ENCODE results near the gene USB1.
"Not testable (repeated sequence)": the region's sequence is repeated elsewhere in the genome, so short reads cannot be mapped to it uniquely, and the experiment has no call there.

The USB1 gene

DNA sequence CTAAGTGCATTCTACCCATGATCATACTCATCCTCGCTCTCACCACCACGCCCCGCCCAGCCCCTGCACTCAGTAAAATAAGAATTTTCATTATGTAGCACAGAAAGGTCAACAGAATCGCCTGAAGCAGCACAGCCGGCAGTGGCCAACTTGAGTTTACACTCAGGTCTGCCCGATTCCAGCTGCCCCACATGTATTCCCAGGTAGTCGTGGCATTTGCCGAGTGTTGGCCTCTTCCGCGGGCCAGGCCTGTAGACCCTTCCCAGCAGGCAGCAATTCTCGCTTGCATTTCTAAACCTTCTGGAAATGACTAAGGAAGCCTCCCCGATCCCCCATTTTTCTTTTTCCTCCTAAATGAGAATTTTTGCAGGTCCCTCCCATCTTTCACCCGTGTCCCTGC is 30.9 kb upstream of the USB1 start:
- DNase-seq: no peak

DNA sequence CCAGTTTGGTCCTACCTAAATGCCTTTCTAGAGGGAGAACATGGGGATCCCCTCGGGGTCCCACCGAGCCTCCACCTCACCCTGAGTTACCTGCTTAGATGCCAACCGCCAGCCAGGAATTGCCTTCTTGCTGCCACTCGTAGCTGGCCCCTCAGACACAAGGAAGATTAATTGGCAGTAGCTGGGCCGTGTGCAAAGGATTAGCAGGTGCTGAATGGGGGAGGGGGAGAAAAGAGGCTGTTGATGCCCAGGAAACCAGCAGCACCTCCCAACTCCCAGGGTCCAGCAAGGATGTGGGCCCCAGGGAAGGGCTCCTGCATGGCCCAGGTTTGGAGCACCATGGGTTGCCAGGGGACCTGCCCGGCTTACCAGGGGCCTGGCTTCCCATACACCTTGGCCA is 30.2 kb upstream of the USB1 start, which contains the start of gene CNGB1:
TSS of gene CNGB1 (minus strand) at position 159 of the 400 bp plus-strand sequence. CDS start 3,842 bp downstream, outside the sequence.
- DNase-seq: no peak

DNA sequence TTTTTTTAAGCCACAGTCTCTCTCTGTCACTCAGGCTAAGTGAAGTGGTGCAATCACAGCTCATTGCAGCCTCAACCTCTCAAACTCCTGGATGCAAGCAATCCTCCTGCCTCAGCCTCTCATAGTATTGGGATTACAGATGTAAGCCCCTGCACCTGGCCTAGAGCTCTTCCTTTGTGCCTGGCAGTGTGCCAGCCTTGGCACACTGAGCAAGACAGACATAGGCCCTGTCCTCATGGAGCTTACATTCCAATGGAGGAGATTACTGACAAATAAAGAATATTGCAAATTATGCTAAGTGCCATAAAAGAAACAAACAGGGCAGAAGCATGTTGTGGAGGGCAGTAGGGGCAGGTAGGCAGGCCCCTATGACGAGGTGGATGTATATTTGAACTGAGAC is 29.4 kb upstream of the USB1 start:
- DNase-seq: no peak

DNA sequence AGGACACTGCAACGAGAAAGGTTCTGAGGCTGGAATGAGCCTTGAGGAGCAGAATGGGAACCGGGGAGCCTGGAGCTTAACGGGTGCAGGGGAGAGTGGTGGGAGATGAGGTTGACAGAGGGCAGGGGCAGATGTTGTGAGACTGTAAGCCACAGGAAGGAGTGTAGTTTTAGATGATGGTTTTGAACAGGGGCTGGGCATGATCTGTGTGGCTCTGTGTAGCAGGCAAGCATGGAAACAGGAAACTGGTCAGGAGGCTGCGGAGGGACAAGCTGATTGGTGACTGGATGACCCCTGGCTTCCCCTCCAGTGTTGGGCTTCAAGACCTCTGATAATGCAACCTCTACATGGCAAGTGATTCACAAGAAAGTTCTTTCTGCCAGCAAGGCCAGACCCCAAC is 28.9 kb upstream of the USB1 start:
- no peak for DNase-seq

DNA sequence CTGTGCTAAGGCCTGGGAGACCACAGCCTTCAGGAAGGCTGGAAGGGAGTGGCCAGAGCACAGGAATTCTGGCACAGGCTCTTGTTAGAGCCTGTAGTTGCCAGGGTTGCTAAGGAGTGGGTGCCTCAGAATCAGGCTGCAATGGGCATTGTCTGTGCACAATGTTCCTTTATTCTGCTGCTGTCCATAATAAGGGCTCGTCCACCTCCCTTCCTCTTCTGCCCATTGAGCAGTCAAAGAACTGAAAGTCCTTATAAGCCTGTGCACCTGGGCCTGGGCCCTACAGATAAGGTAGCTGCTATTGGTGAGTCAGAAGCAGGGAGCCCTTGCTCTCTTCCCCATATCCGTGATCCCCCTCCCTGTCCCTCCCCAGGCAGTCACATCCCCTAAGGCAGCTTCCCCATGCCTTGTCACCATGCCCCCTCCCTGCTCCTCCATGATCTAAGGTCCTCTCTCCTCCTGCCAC is 24.8 kb upstream of the USB1 start:
- DNase-seq: no peak

DNA sequence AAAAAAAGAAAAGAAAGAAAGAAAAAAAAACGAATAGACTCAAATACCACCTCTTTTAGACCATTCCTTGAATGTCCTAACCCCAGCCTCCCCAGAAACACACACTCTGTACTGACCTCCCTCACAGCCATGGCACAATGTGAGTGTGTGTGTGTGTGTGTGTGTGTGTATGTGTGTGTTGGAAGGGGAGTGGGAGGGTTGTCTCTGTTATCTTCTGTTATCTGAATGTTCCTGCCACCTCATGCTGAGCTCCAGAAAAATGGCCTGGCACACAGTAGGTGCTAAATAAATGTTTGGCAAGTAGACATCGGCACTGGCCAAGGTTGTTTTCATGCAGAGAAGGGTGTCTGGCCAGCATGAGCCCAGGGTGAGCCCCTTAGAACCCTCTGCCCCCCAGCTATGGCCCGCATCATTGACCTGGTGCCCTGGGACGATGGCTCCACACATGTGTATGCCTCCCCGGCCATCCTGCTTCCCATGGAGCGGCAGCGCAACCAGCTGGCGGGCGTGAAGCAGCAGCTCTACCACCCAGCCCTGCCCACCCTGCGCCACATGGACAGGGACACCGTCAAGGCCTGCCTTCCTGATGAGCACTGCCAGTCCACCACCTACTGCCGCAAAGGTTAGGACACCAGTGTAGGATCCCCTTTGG is 23.7 kb upstream of the USB1 start:
- no peak for DNase-seq

DNA sequence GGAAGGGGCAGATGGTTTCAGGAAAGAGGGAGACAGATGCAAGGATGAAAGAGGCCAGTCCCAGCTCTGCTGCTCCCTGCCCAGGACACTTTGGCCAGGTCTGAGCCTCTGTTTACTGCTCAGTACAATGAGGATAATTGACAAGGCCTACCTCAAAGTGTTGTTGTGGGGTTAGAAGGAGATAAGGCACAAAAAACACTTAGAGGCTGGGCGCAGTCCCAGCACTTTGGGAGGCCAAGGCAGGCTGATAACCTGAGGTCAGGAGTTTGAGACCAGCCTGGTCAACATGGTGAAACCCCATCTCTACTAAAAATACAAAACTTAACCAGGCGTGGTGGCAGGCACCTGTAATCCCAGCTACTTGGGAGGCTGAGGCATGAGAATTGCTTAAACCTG is 23.1 kb upstream of the USB1 start:
- not testable (repeated sequence) for DNase-seq

DNA sequence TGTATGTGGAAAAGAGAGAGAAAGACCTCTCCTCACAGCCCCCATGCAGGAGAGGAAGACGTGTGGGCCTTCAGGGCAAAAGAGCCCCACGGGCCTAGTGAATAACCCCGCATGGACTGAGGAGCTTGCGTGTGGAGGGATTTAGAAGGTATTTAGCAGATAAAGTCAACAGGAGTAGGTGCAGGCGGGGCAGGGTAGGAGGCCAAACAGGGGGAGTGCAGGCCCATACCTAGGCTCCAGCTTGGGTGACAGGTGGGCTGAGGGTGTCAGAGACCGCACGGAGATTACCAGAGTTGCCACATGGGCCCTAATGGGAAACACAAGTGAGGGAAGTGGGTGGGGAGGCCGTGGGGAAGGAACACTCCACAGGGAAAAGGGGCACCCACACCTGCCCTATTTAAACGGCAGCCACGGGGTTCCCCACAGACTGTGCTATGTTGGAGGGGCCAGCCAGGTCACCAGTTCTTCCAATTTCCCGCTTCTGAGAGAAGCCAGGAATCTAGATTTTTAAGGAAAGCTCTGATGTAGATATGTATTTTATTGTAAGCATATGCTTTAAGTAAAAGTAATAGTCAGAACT is 22.1 kb upstream of the USB1 start:
- no peak for DNase-seq

DNA sequence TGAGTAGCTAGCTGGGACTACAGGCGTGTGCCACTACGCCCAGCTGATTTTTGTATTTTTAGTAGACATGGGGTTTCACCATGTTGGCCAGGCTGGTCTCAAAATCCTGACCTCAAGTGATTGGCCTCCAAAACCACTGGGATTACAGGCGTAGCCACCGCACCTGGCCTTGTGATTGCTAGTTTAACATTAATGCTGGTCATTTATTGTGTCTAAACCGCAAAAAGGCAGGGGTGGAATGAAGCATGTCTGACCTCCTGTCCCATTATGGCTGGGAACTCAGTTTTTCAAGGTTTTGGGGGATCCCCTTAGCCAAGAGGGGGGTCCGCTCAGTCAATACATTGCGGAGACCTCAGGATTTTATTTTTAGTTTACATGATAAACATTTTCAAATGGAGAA is 19.6 kb upstream of the USB1 start:
- DNase-seq: no peak

DNA sequence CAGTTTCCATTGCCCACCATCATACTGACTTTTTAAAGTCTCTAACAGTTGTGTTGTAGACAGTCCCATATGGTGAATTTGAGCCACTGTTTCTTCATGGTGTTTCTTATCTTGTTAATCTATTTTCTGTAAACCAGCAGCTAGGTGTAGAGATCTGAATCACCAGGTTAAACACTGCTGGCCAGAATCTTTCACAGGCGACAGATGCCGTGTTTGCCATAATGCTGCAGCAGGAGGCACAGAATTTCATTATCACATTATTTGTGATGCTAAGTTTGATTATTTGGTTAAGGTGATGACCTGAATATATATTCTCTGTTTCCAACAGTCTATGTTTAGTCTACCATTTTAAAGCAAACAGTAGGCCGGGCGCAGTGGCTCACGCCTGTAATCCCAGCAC is 18.8 kb upstream of the USB1 start:
- no peak for DNase-seq

DNA sequence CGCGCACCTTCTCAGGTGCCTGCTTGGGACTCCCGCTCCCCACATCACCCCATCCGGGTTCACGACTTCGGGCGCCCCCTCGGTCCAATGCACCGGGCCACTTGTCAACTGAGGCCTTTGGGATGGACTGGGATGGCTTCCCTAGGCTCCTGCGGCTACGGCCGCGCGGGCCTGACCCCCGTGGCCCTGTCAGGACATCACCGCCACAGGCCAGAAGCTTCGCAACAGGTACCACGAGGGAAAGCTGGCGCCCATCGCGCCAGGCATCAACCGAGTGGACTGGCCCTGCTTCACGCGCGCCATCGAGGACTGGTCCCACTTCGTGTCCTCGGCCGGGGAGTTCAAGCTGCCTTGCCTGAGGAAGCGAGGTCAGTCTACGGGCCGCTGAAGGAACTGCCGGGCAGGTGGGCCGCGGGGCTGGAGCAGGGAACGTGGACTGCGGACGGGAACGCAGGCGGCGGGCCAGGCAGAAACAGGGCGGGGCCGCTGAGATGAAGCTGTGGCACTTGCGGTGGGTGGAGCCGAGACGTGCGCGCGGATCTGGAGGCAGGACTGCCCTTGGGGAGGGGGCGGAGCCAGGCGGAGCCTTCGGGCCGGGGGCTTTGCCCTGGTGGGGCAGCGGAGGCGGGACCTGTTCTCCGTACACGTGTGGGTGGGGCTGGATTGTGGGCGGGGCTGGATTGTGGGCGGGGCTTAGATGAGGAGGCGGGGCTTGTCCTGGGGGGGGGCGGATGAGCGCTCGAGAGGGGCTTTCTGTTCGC is 16.6 kb upstream of the USB1 start:
- DNase-seq: peak; percentile 81

DNA sequence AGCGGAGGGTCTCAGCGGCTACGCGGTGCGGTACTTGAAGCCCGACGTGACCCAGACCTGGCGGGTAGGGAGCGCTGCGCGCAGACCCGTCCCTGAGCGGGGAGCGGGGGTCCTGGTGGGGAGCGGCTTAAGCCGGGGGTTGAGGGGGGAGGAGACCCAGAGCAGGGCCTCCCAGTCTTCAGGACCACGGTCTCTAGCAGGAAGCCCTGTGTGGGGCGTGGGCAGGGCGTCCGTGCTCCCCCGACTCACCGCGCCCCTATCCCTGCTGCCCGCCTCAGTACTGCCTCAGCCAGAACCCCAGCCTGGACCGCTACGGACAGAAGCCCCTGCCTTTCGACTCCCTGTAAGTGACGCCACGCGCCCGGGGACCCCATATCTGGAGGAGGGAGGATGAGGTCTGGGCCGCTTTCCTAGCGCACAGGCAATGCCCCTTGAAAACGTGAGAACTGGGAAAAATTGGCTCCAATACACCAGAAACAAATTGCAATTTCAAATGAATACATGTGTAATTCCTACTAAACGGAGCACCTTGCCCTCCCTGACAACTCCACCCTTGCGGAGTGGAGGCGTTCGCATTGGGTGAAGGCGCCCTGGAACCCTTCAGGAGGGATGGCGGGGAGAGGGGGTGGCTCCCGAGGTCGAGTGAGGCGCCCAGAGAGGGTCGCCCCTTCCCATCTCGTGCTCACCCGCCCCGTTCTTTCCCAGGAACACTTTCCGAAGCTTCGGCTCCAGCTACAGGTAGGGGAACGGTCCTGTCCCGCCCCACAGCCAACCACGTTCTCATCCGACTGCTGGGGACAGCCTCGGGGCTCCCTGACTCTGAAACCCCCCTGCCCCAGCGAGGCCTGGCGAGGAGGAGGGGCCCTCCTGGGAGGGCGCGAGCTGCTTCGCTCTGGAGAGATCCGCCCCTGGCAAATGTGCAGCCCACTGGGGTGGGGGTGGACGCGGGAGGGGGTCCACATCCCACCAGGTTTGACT is 15.7 kb upstream of the USB1 start:
- DNase-seq: no peak

DNA sequence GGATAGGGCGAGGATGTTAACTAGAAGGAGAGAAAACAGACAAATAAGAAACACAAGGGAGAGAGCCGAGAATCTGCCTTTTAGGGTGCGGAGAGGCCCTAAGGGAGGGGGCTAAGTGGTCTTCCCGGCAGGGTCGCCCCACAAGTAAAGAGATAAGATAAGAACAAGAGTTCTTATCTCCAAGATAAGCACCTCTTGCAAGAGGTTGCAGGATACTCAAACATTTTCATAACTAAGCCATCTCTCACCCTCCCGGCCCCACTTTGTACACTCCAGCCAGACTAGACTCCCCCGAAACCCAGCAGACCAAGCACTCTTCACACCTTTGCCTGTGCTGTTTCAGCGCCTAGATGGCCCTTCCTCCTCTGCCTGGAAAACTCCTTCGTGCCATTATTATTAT is 15.0 kb upstream of the USB1 start:
- no peak for DNase-seq

DNA sequence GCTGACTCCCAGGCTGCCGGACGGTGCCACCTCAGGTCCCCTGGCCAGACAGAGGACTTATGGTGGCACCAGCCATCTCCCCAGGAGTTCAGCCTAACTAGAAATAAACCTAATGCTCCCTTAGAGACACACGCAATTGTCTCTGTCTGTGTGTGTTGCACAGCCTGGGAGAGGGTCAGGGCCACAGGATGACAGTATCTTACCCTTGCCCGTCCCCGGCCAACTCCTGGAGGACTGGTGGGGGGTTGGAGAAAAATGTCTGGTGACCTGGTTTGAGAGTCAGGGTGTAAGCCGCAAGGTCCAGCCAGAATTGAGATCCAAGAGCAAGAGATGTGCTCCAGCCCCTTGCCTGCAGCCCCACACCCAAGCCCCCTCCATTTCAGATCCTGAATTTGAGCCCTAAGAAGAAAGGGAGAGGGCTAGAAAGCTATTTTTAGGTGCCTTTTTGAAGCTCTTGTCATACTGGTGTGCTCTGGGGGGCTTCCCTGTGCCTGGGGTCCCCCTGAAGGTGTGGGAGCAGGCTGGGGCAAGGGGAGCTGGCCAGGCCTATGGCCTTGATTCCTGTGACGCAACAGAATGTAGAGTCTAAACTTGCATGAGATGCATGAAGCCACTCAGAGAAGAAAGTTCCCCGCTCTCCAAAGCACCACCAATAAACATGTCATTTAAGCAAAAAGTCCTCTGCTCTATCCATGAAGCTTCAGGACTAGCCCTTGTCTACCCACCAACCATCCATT is 13.6 kb upstream of the USB1 start:
- DNase-seq: no peak

DNA sequence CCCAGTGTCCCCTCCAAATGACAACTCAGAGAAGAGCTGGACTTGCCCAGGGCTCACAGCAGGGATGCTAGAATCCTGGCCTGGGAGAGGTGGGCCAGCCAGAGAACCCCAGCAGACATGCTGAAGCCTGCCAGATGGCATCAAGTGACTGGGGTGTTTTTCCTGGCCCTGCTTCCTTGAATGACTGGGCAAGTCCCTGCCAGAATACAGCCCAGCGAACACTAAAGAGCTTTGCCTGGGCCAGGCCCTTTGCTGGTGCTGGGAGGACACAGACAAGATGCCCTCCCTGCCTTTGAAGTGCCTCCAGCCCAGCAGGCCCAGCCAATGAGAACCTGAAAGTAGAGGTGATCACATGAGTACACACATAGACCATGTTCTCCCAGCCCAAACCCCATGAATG is 12.3 kb upstream of the USB1 start:
- DNase-seq: no peak

DNA sequence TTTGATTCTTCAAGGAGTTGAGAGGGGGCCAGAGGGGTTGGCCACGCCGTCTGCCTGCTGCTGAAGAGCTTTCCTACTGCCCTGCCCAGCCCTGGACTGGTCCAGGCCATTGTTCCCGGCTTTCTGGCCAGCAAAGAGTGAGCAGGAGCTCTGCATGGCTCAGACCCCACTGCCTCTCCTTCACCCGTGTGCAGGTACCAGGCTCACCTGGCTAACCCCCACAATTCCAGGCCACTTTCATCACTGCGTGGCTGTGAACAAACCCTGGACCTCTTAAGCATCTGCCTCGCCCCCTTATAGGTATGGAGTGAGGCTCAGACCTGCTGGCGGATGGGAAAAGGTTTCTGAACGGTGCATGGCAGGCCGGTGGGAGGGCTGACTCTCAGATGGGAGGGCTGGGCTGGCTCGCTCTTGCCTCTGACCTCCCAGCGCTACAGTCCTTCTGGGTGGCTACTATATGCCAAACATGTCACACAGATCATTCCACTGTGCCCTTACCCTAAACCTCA is 9.6 kb upstream of the USB1 start:
- DNase-seq: no peak

DNA sequence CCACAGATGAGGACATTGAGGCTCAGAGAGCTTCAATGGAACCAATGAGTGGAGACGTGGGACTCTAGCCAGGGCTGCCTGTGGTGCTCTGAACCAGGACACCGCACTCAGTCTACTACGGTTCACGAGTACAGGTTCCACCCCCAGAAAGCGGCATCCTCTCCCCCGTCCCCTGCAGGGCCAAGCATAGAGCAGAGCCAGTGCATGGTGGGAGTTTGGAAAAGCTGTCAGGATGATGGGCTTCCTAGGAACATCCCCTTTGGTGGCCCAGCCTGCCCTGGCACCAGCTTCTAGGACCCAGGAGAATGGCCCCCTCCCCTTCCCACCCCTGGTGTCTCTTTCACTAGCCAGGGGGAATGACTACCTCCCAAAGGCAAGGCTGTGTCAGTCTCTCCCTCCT is 9.1 kb upstream of the USB1 start:
- DNase-seq: no peak

DNA sequence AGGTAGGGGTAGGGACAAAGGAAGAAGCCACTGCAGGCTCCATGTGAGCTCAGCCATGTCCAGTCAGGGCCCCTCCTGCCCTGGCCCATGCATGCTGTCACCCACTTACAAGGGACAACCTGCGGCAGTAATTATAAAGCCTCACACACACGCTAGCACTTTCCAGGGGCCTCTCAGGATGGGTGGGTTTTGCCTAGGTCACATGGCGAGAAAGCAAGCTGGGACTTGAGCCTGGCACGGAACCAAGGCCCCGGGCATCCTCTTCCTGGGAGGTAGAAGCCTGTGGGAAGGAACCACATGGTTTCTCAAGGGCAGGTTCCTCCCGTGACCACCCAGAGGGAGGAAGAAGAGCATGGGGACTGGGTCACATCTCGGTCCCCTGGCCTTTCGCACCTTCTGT is 7.8 kb upstream of the USB1 start:
- no peak for DNase-seq

DNA sequence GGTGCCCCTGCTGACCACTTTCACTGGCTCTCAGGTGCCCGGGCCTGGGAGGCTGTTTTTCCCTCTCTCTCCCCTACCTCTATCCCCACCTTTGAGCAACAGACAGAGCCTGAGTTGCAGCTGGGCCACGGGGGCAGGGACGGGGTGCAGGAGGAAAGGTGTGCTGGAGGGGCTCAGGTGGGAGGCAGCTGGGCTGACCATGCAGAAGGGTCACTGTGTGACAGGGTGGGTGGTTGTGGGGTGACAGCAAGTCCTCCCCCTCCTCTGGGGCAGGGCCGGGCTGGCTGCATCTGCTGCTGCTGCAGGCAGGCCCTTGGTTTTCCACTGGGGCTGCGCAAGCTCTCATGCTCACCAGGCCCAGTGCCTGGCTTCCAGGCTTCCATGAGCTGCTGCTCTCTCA is 7.3 kb upstream of the USB1 start:
- DNase-seq: no peak

DNA sequence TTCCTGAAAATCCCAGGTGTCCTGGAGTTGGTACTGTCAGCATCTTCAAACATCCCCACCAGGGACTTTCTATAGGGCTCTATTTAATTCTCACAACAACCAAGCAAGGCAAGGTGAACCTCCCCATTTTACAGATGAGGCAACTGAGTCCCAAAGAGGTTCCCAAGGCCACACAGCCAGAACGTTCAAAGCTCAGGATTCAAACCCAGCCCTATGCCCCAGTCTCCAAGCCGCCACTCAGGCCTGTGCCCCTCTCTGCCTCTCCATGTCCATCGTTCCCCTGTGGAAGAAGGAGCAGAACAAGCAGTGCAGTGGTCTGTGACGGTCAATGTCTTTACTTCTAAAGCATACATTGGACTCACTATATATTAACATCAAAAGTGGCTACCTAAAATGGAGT is 6.8 kb upstream of the USB1 start:
- DNase-seq: no peak

DNA sequence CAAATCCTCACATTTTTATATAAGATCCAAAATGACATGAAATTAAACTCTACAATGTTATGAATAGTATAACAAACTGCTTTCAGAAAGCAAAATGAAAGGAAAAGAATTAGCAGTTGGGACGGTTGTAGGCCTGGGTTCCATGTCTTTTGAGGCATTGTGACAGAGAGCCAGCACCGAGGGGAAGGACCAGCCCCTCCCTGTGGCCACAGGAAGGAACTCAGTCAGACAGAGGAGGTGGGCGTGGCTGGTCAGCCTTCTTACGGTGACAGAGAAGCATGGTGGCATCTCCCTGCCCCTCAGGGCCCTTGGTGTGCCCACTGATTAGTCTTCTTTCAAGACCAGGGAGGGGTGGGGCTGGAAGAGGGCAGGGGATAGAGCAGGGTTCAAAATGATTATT is 6.4 kb upstream of the USB1 start:
- no peak for DNase-seq

Measured in fibroblast of skin of right quadriceps (primary cell).